Neural progenitor cell (in vitro differentiated cells): ENCODE data around the gene SRXN1. TPM values are rescaled to one million over a fixed set of nuclear protein-coding genes. Genes with fewer than 3 reads are reported as not detected.

Experiments used
- DNase-seq: peaks from one replicate; pipeline ENCODE4 v3.0.0-alpha.2; 2016; ENCODE audit warnings: low spot score
- H2AFZ ChIP-seq: fragments of 200-600 bp; sonication (generic); replicated peaks from 2 replicates; pipeline ENCODE4 v1.6.1; 2016; ENCODE audit warnings: antibody characterized with exemption
- H3F3A ChIP-seq: fragments of 200-600 bp; sonication (generic); 2 replicates; pipeline ENCODE4 v1.6.1; 2016; ENCODE audit warnings: antibody characterized with exemption, low read depth
- H3K27ac ChIP-seq: fragments of 200-600 bp; sonication (generic); 2 replicates; pipeline ENCODE4 v1.5.1; 2016; ENCODE audit warnings: mild to moderate bottlenecking
- H3K27me3 ChIP-seq: fragments of 200-600 bp; sonication (generic); 2 replicates; pipeline ENCODE4 v1.6.1; 2016; ENCODE audit warnings: mild to moderate bottlenecking, moderate library complexity
- H3K36me3 ChIP-seq: fragments of 200-600 bp; sonication (generic); 2 replicates; pipeline ENCODE4 v1.5.1; 2016
- H3K4me1 ChIP-seq: fragments of 200-600 bp; sonication (generic); 2 replicates; pipeline ENCODE4 v1.6.1; 2016; ENCODE audit warnings: mixed run types
- H3K4me2 ChIP-seq: fragments of 200-600 bp; sonication (generic); 2 replicates; pipeline ENCODE4 v1.6.1; 2016
- H3K4me3 ChIP-seq: fragments of 200-600 bp; sonication (generic); 2 replicates; pipeline ENCODE4 v1.5.1; 2016
- H3K79me2 ChIP-seq: fragments of 200-600 bp; sonication (generic); 2 replicates; pipeline ENCODE4 v1.6.1; 2016; ENCODE audit warnings: low read depth
- H3K9ac ChIP-seq: fragments of 200-600 bp; sonication (generic); 2 replicates; pipeline ENCODE4 v1.6.1; 2016
- H3K9me3 ChIP-seq: fragments of 200-600 bp; sonication (generic); 2 replicates; pipeline ENCODE4 v1.5.1; 2016; ENCODE audit warnings: low read depth
- H4K20me1 ChIP-seq: fragments of 200-600 bp; sonication (generic); 2 replicates; pipeline ENCODE4 v1.6.1; 2016; ENCODE audit warnings: low read depth
- H3K27ac Mint-ChIP-seq: 3 replicates; pipeline ENCODE4 v1.8.0; 2021; ENCODE audit warnings: mixed read lengths
- H3K27me3 Mint-ChIP-seq: 2 replicates; pipeline ENCODE4 v1.8.0; 2022; ENCODE audit warnings: low read depth, mild to moderate bottlenecking, inconsistent platforms, moderate library complexity, mixed read lengths; ENCODE audit not compliant: insufficient read depth
- H3K36me3 Mint-ChIP-seq: 3 replicates; pipeline ENCODE4 v1.8.0; 2021; ENCODE audit warnings: mixed read lengths
- H3K4me1 Mint-ChIP-seq: 3 replicates; pipeline ENCODE4 v1.8.0; 2021; ENCODE audit warnings: mixed read lengths
- H3K4me3 Mint-ChIP-seq: 3 replicates; pipeline ENCODE4 v1.8.0; 2021; ENCODE audit warnings: mild to moderate bottlenecking, moderate library complexity, mixed read lengths
- H3K9me3 Mint-ChIP-seq: 3 replicates; pipeline ENCODE4 v1.8.0; 2020; ENCODE audit warnings: mixed read lengths
- CTCF ChIP-seq: fragments of 200-600 bp; sonication (generic); IDR thresholded peaks from 2 replicates; pipeline ENCODE4 v1.5.1; 2017; ENCODE audit warnings: antibody characterized with exemption, mild to moderate bottlenecking
- EZH2 ChIP-seq: fragments of 200-600 bp; sonication (generic); IDR thresholded peaks from 2 replicates; pipeline ENCODE4 v1.6.1; 2017; ENCODE audit warnings: antibody characterized with exemption, mild to moderate bottlenecking, moderate library complexity
- EZH2phosphoT487 ChIP-seq: fragments of 200-600 bp; sonication (generic); IDR thresholded peaks from 2 replicates; pipeline ENCODE4 v1.6.1; 2017; ENCODE audit warnings: antibody characterized with exemption
- total RNA-seq: library from RNA; depleted of rRNA; stranded (reverse); fragments of >200 nt; gene quantifications from 2 replicates; pipeline ENCODE4 v1.2.3, GENCODE V29; 2015; ENCODE audit warnings: low replicate concordance

SRXN1 gene
- total RNA-seq, 1 donor from 2014 or later = 6.8 TPM

- Mint-ChIP-seq H3K36me3 (no peaks in the 10 kb centered on the region), H3K4me1 (peaks cover 5% of the 10 kb centered on the region), H3K9me3 (no peaks in the 10 kb centered on the region), H3K27ac (no peak overlapping the region), H3K4me3 (no peak overlapping the region), H3K27me3 (peaks cover 34% of the 10 kb centered on the region)
- H3F3A ChIP-seq = peaks cover 11% of the 10 kb centered on the region
- peaks cover 13% of the 10 kb centered on the region for H3K4me1 ChIP-seq
- no peaks in the 10 kb centered on the region for H3K9me3 ChIP-seq
- no peaks in the 10 kb centered on the region for H3K79me2 ChIP-seq
- H3K36me3 ChIP-seq = no peaks in the 10 kb centered on the region
- H3K4me2 ChIP-seq = no peak overlapping the region
- H2AFZ ChIP-seq = no peak overlapping the region
- no peak overlapping the region for H3K4me3 ChIP-seq
- no peak overlapping the region for H3K9ac ChIP-seq
- no peak for DNase-seq
- peaks cover 43% of the 10 kb centered on the region for H3K27me3 ChIP-seq
- no peak overlapping the region for H3K27ac ChIP-seq
- TF ChIP-seq EZH2 (no peak), EZH2phosphoT487 (no peak), CTCF (no peak)
- H4K20me1 ChIP-seq = peaks cover 9% of the 10 kb centered on the region
These were observed 27.7 kb upstream of the SRXN1 start for GRCh38 chr20:680638-681187.

GRCh38 chr20:677957-678356 lies 25.0 kb upstream of the SRXN1 start:
- Histone ChIP-seq H3K9me3 (no peaks in the 10 kb centered on the region), H2AFZ (no peak overlapping the region), H3K4me2 (no peak overlapping the region), H3K36me3 (no peaks in the 10 kb centered on the region), H3K4me1 (peaks cover 19% of the 10 kb centered on the region), H3K4me3 (no peak overlapping the region), H3K27ac (no peak overlapping the region), H3K27me3 (peaks cover 69% of the 10 kb centered on the region), H3K9ac (no peak overlapping the region), H3F3A (peaks cover 19% of the 10 kb centered on the region), H4K20me1 (peaks cover 25% of the 10 kb centered on the region), H3K79me2 (no peaks in the 10 kb centered on the region)
- Mint-ChIP-seq H3K4me3 (no peak overlapping the region), H3K27me3 (peaks cover 46% of the 10 kb centered on the region), H3K4me1 (peaks cover 9% of the 10 kb centered on the region), H3K36me3 (no peaks in the 10 kb centered on the region), H3K27ac (no peak overlapping the region), H3K9me3 (no peaks in the 10 kb centered on the region)
- TF ChIP-seq EZH2 = no peak
- TF ChIP-seq CTCF = no peak
- TF ChIP-seq EZH2phosphoT487 = no peak
- DNase-seq = no peak

- Histone ChIP-seq H3F3A (peaks cover 19% of the 10 kb centered on the region), H3K27me3 (peaks cover 72% of the 10 kb centered on the region), H3K4me3 (peak overlapping the region; percentile 48), H3K9me3 (no peaks in the 10 kb centered on the region), H3K79me2 (no peaks in the 10 kb centered on the region), H3K27ac (no peak overlapping the region), H3K4me1 (peaks cover 25% of the 10 kb centered on the region), H3K36me3 (no peaks in the 10 kb centered on the region), H3K4me2 (peak overlapping the region; percentile 92), H2AFZ (no peak overlapping the region), H3K9ac (no peak overlapping the region), H4K20me1 (peaks cover 28% of the 10 kb centered on the region)
- Mint-ChIP-seq H3K9me3 (no peaks in the 10 kb centered on the region), H3K4me3 (no peak overlapping the region), H3K4me1 (peaks cover 14% of the 10 kb centered on the region), H3K27ac (no peak overlapping the region), H3K36me3 (no peaks in the 10 kb centered on the region), H3K27me3 (peaks cover 50% of the 10 kb centered on the region)
- TF ChIP-seq CTCF = no peak
- TF ChIP-seq EZH2 = no peak
- no peak for TF ChIP-seq EZH2phosphoT487
- DNase-seq = no peak
These were observed 24.0 kb upstream of the SRXN1 start for GRCh38 chr20:676967-677366.
